Anterior cingulate cortex (tissue), 58 donors: Measurements from ENCODE around the gene RAB31.
"Not testable (repeated sequence)": the region's sequence is repeated elsewhere in the genome, so short reads cannot be mapped to it uniquely, and the experiment has no call there.

Experiments
- DNase-seq, 58 donors: peaks; one replicate each; lab custom pipeline; 2025; lab: John Stamatoyannopoulos, UW

The RAB31 gene

DNA sequence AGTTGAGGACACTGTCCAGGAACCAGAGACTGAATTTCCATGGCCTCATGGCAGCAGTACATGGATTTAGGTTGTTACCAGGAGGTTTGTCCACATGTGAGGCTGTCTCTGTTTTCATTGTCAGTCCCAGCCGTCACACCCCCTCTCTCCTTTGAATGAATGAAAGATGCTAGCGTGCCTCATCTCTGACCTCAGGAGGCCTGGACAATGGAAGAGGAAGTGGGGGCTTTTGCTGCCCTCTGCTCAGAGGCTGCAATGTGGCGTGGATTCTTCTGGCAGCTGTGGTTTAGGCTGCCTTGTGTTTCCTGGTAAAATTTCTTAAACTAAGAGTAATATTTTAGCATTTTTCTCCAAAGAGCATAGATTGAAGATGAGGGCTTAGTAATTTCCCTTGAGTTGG, 47.5 kb downstream of the RAB31 start:
- DNase-seq, result no peak

DNA sequence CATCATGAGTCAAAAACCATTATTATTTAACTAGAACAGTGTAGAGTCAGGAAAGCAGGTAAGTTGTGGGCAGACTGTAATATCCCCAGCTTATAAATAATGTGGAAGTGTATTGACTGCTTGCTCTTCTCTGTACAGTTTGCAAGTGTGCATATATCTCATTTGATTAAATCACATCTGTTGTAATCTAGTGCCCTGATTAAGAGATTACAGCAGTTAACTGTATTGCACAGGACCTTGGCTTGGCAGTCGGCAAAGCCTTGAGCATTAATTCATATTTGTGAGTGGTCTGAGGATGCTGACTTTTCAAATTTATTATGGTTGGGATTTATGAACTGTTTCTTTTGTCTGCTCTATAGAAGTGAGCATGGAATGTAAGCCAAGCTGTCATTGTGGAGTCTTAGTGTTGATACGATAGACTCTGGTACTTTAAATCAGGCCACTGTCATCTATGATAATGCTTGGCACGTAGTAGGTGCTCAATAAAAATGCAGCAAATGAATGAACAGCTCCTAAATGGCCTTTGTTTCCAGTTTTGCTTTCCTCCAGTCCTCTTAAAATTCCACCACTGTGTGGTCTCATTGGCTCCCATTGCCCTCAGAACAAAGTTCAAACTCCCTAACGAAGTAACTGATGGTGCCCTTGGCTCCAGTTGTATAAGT, 48.3 kb downstream of the RAB31 start:
- no peak for DNase-seq

DNA sequence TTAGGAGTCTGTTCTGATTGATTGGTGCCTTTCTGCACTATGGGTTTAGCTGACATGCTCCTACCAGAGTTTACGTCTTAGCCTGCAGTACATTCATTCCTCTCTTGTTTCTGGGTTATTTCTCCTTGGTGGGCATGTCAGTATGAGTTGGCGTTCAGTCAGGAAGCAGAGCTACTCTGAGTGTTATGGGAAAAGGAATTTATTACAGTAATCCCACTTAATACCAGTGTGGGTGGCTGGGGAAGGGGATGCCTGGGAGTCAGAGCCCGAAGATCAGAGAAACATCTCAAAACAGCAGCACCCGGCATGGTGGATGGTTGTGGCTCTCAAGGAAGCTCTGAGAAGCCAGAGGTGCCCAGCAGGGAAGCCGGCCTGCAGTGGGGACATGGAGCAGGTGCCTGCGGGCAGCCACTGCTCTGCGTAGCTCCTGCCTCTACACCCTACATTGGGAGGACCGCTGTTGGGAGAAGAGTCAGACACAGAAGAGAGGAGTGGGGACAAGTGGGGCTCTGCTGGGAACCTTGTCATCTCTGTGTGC, 48.9 kb downstream of the RAB31 start:
- no peak for DNase-seq

DNA sequence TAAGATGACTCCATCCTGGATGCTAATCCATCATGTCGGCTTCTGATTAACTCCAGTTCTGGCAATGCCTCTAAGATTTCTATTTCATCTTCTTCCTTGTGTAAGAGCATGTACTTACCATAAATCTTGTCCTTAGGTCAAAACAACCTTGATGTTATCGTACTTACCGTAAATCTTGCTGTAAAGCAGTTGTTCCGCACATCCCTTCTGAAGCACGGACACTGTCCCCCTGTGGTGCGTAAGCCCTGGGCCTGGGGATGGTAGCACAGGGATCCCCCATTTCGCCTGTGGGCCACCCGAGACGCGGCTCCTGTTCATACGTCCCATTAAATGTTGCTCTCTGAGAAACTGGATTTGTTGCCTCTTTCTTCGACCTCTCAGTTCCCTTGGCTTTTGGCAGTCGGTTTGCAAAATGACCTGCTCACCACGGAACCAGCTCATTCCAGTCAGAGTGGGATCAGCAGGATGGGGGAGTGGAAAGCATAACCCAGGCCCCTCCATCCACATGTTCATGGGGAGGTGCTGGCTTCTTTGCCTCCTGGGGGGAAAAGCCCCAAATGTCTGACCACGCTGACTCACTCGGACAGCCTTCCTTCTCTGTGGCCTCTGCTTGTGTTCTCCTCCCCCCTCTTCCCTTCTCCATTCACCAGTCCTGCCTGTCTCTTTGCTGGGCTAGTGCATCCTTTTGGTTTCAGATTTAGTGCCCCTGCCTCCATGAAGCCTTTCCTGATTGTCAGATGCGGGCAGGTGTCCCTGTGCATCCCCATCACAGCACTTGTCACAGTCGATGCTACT, 49.9 kb downstream of the RAB31 start:
- DNase-seq, result no peak

DNA sequence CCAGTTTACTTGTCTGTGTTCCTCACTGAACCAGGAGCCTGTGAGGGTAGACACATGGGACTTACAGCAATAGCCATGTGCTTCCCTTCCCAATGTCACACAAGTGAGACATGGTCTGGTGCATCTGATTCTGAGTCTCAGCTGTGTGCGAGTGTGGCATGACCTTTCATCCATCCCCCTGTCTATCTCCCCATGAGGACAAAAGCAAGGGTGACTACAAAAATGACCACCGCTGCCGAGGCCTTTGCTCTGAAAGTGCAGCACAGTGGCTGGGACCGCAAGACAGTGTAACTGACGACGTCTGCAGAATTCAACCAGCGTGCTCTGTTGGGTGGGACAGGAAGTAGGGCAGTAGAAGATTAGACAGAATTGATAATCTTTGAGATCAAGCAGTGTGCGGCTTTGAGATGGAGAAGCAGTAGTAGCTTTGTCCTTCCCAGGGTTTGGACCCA, 50.5 kb downstream of the RAB31 start:
- DNase-seq, result no peak

DNA sequence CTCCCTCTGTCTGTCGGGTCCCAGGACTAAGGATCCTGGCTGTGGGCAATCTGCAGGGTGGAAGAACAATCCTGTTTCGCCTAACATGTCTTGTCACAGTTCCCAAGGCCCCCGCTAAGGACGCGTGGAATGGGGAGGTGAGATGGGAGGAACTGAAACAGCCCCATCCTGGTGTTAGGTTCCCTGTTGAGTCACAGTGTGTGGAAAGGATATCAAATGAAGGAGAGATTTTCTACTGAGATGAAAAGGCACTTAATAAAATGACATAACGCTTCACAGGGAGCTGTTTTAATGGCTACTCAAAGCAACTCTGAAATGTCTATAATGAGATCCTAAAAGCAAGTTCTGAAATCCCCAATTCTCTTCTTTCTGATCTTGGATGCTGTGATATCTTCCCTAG, 52.5 kb downstream of the RAB31 start:
- DNase-seq, result no peak

DNA sequence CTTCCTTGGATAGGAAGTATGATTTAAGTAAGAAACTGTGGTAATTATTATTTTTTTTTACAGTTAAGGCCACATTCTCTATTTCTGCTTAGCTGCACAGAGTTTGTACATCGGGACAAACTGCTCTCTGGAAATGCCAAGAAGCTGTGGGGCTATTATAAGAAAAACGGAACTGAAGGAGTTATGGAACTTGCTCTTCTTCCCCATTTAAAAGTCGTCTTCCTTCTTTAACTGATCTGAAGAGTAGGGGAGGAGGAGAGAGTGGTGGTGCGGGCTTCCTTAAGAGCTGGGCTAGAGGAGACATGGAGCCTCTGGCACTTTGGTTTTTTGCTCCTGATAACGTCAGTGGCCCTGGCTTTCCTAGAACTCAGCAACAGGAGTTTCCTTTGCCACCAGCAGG, 54.4 kb downstream of the RAB31 start:
- DNase-seq, result no peak

DNA sequence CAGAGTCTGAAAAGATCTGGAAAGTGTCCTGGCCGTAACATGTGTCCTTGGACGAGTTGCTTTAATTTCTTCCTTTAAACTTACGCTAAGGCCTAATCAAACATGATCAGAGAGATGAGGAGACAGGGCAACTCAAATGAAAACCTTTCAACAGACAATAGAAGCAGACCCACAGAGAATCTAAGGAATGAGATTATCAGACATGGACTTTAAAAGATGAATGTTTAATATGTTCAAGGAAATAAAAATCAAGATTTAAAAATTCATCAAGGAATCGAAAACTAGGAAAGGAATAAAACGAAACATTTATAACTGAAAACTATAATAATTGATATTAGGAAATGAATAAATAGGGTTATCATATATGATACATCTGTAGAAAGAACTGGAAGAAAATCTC, 55.1 kb downstream of the RAB31 start:
- DNase-seq, result no peak

DNA sequence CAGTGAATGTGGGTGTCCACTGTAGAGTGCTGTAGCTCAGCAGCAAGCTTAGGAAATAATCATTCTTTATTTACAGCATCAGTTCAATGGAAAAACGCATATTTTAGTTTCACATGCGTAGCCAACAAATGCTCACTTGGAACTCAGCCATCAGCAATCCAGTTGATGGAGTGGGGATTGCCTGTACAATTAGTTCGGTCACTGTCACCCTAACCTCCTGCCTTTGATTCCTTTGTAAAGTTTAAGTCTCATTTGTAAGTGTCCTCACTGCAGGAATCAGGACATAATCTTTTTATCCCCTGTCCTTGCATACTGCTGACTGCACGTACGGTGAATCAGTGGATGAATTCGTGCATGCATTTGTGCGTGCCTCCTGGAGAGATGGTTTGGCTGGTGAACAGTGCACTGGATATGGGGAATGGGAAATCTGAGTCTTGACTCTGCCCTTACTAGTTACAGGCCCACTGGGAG, 55.9 kb downstream of the RAB31 start:
- no peak for DNase-seq

DNA sequence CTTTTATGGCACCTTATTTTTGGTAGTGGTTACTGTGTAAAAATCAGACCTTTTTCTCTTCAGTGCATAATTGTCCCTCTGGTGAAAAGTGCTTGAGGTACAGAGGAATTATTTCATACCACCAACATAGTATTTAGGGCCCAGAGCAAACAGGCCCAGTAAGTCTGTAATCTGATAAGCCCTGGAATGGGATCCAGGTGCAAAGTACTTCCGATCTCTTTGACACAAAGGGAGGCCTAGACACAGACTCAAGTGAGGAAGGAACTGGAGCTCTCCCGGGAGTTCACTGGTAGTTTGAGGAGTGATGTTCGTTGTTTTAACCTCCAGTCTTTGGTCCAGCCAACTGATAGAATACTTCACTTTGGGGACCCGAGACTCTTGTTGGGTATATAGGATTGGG, 57.4 kb downstream of the RAB31 start:
- DNase-seq, result no peak

DNA sequence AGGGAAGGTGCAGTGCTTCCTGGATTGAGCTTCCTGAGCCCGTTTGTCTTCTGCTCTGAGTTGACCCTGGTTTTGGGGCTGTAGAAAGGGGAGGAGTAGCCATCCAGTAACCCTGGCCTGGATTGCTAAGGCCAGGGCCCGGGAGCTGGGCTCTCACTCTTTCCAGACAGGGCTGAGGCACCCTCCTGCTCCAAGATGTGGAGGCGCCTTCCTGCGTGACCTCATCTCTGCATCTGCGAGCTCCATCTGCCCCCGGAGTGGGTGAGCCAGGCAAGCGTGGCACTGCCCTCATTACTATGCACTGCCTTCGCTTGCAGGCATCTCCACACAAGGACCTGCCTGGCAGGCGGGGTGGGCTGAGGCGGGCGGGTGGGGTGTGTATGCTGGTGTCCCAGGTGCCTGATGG, 58.0 kb downstream of the RAB31 start:
- DNase-seq, result peak in 1 of 58 donors; percentile 42

DNA sequence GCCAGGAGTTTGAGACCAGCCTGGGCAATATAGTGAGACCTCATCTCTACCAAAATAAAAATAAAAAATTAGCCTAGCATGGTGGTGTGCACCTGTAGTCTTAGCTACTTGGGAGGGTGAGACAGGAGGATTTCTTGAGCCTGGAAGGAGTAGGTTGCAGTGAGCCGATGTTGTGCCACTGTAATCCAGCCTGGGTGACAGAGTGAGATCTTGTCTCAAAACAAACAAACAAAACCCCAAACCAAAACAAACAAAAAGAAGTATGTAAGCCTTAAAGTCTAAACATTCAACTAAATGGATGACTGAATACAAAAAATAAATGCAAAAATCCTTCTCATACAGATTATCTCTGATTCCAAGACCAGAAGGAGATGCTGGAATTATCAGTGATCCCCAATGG, 58.6 kb downstream of the RAB31 start:
- no peak for DNase-seq

DNA sequence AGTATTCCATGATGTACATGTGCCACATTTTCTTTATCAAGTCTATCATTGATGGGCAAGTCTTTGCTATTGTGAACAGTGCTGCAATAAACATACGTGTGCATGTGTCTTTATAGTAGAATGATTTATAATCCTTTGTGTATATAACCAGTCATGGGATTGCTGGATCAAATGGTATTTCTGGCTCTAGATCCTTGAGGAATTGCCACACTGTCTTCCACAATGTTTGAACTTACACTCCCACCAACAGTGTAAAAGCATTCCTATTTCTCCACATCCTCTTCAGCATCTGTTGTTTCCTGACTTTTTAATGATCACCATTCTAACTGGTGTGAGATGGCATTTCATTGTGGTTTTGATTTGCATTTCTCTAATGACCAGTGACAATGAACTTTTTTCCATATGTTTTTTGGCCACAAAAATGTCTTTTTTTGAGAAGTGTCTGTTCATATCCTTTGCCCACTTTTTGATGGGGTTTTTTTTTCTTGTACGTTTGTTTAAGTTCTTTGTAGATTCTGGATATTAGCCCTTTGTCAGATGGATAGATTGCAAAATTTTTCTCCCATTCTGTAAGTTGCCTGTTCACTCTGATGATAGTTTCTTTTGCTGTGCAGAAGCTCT, 60.1 kb downstream of the RAB31 start:
- DNase-seq, result not testable (repeated sequence)

DNA sequence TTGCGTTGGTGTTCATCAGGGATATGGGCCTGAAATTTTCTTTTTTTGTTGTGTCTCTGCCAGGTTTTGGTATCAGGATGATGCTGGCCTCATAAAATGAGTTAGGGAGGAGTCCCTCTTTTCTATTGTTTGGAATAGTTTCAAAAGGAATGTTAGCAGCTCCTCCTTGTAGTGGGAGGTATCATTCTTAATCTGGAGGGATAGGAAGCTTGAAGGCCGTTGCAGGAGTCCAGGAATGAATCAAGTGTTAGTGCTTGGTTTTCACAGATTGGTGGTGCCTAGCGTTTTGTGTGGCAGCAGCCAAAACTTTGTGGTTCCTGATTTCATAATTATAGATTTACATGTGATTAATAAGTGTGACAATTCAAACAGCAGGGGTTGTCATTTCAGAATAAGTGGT, 62.0 kb downstream of the RAB31 start:
- not testable (repeated sequence) for DNase-seq

DNA sequence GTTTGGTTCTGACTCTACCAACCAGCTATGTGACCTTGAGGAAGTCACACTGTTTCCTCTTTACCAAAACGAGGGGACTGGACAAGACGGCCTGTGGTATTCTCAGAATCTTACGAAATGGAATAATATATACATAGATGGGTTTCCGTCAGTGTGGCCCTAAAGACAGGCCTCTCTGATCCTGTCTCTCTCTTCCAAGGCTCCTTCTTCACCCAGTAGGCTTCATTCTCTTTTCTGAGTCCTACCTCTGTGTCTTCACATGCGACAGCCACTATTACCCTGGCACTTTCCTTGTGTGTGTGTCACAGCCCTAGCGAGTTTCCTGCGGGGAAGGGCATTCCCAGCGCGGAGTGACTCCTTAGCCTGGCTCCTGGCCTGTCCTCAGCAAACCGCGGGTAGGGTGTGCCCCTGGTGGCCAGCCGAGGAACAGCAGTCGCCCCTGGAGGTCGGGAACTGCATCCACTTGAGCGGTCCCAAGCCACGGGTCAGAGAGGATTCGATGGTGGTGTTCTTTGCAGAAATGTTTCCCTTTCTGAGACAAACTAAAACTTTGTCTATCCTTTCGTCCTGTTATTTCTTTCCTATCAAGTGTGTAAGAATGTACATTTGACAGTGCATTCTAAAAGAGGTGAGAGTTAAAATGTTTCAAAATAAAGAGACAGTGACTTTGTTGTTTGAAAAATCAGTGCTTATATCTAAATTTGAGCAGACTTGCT, 63.3 kb downstream of the RAB31 start:
- DNase-seq, result peak in 55 of 58 donors; percentile 5 to 86 (median 61)

DNA sequence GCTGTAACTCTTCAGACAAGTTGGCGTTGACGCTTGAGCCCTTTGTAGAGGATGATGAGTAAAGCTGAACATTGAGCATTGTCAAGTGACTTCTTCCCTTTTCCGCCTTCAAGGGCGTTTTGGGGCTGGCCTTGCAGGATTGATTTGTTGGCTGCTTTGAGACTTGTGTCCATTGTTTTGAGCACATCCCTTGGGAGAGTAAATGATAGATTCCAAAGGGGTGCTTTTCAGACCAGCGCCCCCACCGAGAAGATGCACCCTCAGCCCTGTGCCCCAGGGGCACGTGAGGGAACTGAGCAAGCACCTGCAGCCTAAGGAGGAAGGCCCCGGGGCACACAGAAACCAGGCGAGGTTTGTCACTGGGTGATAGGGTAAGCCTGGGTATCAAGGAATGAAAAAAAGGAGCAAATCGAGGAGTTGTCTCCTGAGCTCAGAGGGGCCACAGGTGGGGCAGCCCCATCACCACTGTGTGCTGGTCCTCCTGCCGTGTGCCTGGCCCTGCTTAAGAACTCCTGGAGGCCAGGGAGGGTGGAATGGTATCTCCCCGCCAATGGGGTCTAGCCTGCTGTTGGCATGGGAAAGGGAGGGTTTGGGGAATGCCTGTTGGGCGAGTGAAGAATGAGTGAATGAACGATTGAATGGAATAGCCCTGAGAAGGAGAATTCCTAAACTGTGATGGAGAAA, 64.0 kb downstream of the RAB31 start:
- DNase-seq, result no peak

DNA sequence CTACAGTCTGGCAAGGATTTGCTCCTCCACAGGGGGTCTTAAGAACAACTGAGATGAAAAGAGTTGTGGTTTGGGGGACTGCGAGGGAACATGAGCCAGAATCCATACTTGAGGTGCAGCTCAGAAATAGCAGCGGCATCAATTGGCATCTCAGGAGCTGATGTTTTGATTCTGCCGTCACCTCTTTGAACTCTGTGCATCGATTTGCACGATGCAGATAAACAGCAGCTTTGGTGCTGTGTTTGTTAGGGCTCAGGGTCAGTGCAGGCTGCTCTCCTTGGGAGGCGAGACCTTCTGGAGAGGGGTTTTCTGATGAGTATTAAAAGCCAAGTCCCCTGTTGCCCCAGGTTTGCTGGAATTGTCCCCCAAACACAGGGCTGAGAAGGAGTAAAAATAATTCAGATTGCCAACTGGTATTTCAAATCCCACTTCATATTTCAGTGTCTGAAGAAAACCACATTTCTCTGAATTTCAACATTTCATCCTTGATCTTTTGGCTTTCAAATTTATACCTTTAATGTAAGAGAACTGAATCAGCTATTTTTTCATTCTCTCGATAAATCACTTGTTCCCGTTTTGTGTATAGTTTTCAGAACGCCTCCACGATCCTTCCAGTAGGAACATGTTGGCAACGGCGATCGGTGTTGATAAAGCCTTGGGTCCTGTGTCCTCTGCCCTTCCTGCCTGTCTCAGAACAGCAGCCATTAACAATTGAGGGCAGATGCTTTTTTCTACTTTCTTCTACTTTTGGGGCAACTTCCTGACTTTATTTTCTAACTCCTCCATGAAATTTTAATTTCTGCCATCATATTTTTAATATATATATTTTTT, 65.0 kb downstream of the RAB31 start:
- no peak for DNase-seq

DNA sequence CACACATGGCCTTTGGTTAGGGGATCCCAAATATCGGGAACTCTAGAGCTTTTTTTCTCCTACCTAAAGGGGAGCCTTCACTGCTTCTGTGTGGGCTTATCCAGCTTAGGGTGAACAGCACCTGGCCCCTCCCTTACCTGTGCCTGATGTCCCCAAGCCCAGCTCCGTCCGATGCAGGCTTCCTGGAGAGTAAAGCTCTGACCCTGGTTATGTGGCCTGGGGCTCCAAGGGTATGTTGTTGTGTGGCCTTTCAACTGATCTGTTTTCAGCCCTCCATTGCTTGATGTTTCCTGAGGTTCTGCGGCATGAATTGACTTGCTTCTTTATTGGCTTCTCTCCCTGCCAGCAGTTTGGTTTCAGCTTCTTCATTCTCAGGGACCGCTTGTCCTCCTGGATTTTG, 66.0 kb downstream of the RAB31 start:
- DNase-seq, result no peak

DNA sequence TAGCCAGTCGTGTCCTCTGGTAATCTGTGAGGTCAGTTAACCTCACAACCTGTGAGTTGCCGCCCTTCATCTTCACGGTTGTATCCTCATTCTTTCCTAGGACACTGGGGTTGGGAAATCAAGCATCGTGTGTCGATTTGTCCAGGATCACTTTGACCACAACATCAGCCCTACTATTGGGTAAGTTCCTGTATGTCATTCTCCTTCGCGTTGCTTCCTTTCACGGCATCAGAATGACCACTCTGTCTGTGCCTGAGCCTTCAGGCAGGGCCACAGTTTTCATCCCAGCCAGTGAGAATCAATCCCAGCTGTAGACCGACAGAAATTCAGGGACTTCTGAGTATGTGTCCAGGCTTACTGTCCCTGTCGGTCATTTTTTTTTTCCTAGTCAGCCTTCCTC, 67.1 kb downstream of the RAB31 start:
- peak in 3 of 58 donors; percentile 16 to 52 (median 27) for DNase-seq
